ENCODE measurements around the gene ING2.
"Not testable (repeated sequence)": the region's sequence is repeated elsewhere in the genome, so short reads cannot be mapped to it uniquely, and the experiment has no call there.

The ING2 gene, protein sequence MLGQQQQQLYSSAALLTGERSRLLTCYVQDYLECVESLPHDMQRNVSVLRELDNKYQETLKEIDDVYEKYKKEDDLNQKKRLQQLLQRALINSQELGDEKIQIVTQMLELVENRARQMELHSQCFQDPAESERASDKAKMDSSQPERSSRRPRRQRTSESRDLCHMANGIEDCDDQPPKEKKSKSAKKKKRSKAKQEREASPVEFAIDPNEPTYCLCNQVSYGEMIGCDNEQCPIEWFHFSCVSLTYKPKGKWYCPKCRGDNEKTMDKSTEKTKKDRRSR

DNA sequence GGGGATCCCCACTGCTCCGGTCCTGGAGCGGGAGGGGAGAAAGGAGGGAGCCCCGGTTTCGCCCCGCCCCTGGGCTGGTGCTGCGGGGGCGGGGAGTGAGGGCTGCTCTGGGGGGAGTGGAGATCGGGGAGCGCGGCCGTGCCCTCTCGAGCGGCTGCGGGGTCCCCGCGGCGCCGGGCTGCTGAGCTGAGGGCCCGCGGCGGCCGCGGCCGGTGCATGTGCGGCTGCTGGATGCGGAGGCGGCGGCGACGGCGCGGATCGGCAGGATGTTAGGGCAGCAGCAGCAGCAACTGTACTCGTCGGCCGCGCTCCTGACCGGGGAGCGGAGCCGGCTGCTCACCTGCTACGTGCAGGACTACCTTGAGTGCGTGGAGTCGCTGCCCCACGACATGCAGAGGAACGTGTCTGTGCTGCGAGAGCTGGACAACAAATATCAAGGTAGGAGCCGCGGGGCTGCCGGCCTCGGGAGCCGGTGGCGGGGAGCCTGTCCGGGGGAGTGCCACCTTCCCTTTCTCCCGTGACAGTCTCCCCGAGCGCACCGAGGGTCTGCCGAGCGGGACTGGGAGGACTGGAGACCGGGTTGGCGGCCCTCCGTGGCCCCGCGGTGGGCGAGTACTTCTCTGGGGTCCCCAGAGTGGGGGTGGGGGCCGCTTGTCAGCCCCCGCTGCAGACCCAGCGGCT is at the start of gene ING2:
Gene ING2, plus strand, starts transcription at position 129 of the 681 bp plus-strand sequence. Its CDS starts 138 bp downstream, at position 267.
- Histone ChIP-seq H3K4me1 (peaks cover 4% of the 10 kb centered on the region; the same call in 1 of the 2 replicates), H3K4me3 (peak within 1 kb of the TSS; percentile 94), H3K27me3 (ENCODE audit: low read depth) (no peaks in the 10 kb centered on the region), H3K36me3 (replicated peaks) (no peaks in the 10 kb centered on the region; the same call in 1 of the 2 replicates), H3K9me3 (no peaks in the 10 kb centered on the region)
- in situ Hi-C loops (cut with MboI; ENCODE audit: low sequenced_read_pairs) = no loop called here
- DNase-seq (ENCODE audit: low spot score in 2 of 2) = peak in 1 of 2 experiments; percentile 22

DNA sequence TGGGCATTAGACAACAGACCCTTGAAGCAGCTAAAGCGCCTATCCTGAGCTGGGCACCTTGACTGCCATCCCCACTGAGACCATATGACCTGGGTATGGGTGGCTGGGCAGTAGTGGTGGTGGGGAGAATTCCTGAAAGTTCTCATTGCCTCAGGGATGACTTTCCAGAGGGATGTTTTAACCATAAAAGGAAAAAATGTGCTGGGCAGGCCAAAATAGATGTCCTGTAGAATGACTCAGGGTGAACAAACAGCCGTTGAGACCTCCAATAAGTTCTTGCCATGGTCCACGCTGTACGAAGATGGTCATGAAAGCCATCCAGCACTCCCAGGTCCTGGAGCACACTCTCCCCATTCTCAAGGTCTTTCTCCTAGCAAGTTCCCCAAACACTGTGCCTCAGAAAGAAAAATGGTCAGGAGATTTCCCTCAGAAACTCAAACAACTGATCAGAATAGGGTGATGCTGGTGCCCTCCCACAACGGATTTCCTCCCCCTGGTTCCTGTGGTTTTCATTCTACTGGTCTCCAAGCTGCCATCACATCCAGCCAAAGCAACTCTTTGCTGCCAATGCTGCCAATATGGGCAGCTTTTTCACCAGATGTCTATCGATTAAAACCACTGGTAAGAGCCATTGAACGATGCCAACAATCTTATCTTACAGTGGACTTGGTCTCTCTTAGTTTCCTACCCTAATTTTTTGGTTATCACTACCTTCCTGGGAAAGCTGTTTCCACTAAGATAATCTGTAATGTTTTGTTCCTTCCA is 49.2 kb upstream of the ING2 start:
- no peak for DNase-seq (ENCODE audit: low spot score in 2 of 2)
- H3K9me3 ChIP-seq = no peaks in the 10 kb centered on the region
- H3K4me1 ChIP-seq = no peaks in the 10 kb centered on the region
- no peak overlapping the region for H3K4me3 ChIP-seq
- in situ Hi-C loops (cut with MboI; ENCODE audit: low sequenced_read_pairs) = no loop called here
- H3K27me3 ChIP-seq (ENCODE audit: low read depth) = no peaks in the 10 kb centered on the region
- H3K36me3 ChIP-seq (replicated peaks) = no peaks in the 10 kb centered on the region; the same call in 1 of the 2 replicates

DNA sequence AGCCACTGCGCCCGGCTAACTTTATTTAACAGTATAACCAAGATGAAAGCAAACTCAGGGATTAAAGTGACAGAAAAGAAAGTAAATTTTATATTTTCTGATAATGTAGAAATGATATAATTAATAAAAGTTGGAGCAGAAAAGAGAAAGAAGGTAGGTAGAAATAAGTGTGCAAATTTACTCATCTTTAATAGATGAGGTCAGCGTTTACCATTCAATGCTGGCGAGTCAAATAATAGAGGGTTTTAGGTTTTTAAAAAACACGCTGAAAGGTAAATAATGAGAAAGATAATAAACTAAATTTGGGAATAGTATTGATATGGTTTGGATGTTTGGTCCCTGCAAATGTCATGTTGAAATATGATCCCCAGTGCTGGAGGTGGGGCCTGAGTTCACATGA is 46.9 kb upstream of the ING2 start:
- H3K27me3 ChIP-seq (ENCODE audit: low read depth) = no peaks in the 10 kb centered on the region
- DNase-seq (ENCODE audit: low spot score in 2 of 2) = no peak
- H3K4me1 ChIP-seq = no peaks in the 10 kb centered on the region
- in situ Hi-C loops (cut with MboI; ENCODE audit: low sequenced_read_pairs) = no loop called here
- no peak overlapping the region for H3K4me3 ChIP-seq
- H3K9me3 ChIP-seq = no peaks in the 10 kb centered on the region
- H3K36me3 ChIP-seq (replicated peaks) = no peaks in the 10 kb centered on the region

DNA sequence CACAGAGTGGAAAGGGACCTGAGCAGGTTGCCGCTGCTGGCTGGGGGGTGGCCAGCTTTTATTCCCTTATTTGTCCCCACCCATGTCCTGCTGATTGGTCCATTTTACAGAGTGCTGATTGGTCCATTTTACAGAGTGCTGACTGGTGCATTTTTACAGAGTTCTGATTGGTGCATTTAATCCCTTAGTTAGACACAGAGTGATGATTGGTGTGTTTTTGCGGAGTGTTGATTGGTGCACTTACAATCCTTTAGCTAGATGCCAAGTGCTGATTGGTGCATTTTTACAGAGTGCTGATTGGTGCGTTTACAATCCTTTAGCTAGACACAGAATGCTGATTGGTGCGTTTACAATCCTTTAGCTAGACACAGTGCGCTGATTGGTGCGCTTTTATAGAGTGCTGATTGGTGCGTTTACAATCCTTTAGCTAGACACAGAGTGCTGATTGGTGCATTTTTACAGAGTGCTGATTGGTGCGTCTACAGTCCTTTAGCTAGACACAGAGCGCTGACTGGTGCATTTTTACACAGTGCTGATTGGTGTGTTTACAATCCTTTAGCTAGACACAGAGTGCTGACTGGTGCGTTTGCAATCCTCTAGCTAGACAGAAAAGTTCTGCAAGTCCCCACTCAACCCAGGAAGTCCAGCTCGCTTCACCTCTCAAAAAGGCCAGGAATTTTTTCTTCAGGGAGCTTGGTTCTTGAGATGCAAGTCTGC is 40.8 kb upstream of the ING2 start:
- DNase-seq (ENCODE audit: low spot score in 2 of 2); H3K36me3 ChIP-seq (replicated peaks); in situ Hi-C loops (cut with MboI; ENCODE audit: low sequenced_read_pairs); H3K4me3 ChIP-seq; H3K9me3 ChIP-seq; H3K27me3 ChIP-seq (ENCODE audit: low read depth); H3K4me1 ChIP-seq: not testable (repeated sequence)

DNA sequence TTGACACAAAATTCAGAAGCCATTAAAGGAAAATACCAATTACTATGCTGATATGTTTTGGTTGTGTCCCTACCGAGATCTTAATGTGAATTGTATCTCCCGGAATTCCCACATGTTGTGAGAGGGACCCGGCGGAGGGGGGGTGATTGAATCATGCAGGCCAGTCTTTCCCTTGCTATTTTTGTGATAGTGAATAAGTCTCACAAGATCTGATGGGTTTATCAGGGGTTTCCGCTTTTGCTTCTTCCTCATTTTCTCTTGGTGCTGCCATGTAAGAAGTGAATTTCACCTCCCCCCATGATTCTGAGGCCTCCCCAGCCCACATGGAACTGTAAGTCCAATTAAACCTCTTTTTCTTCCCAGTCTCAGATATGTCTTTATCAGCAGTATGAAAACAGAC is 39.0 kb upstream of the ING2 start:
- H3K4me3 ChIP-seq; H3K36me3 ChIP-seq (replicated peaks); DNase-seq (ENCODE audit: low spot score in 2 of 2); in situ Hi-C loops (cut with MboI; ENCODE audit: low sequenced_read_pairs); H3K27me3 ChIP-seq (ENCODE audit: low read depth); H3K4me1 ChIP-seq; H3K9me3 ChIP-seq: not testable (repeated sequence)

DNA sequence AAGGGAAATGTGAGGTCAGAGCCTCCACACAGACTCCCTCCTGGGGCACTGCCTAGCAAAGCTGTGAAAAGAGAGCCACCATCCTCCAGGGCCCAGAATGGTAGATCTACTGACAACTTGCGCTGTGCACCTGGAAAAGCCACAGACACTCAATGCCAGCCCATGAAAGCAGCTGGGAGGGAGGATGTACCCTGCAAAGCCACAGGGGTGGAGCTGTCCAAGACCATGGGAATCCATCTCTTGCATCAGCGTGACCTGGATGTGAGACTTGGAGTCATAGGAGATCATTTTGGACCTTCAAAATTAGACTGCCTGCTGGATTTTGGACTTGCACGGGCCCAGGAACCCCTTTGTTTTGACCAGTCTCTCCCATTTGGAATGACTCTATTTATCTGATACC is 37.6 kb upstream of the ING2 start:
- no peaks in the 10 kb centered on the region for H3K9me3 ChIP-seq

DNA sequence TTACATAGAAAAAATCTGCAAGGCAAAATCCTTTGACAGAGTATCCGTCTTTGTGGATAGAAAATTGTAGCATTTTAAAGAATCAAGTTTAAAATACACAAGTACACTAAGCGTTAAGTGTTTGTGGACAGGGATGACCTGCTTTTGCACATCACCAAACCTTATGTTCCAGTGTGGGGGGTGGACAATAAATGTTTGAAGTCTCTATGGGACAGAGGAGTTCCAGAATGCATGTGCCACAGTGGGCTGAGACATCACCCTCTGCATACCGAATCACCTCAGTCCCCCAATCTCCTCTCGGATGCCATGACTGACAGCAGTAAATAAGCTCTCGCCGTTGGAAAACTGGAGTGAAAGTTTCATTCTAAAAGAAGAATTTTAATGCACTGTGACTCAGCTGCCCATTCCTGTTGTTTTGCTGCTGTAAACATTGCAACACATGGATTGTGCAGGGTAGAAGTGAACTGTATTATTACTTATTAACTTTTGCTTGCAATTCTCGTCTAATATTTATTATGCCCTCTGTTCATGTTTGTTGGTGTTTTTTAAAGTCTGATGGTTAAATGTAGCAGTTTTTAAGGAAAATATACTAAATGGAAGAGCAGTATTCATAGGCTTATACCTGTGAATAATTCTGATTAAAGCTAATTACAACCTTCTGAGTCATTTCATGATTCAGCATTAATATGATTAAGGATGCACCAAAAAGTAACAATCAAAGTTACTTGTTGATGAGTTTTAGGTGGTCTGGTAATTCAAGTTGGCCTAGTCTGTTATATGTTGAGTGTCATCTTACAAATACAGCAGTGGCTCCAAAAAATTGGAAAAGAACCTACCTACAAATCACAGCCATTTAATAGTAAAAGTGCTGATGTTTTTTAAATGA is 36.4 kb upstream of the ING2 start:
- Histone ChIP-seq H3K4me3 (no peak overlapping the region), H3K9me3 (no peaks in the 10 kb centered on the region), H3K36me3 (replicated peaks) (no peaks in the 10 kb centered on the region), H3K27me3 (ENCODE audit: low read depth) (no peaks in the 10 kb centered on the region), H3K4me1 (no peaks in the 10 kb centered on the region)
- DNase-seq (ENCODE audit: low spot score in 2 of 2) = no peak
- in situ Hi-C loops (cut with MboI; ENCODE audit: low sequenced_read_pairs) = no loop called here

More for the DNA sequence above, 37.6 kb upstream of the ING2 start:
- no peaks in the 10 kb centered on the region for H3K4me1 ChIP-seq
- H3K36me3 ChIP-seq (replicated peaks) = no peaks in the 10 kb centered on the region
- no peaks in the 10 kb centered on the region for H3K27me3 ChIP-seq (ENCODE audit: low read depth)
- no peak overlapping the region for H3K4me3 ChIP-seq
- in situ Hi-C loops (cut with MboI; ENCODE audit: low sequenced_read_pairs) = no loop called here
- DNase-seq (ENCODE audit: low spot score in 2 of 2) = no peak

DNA sequence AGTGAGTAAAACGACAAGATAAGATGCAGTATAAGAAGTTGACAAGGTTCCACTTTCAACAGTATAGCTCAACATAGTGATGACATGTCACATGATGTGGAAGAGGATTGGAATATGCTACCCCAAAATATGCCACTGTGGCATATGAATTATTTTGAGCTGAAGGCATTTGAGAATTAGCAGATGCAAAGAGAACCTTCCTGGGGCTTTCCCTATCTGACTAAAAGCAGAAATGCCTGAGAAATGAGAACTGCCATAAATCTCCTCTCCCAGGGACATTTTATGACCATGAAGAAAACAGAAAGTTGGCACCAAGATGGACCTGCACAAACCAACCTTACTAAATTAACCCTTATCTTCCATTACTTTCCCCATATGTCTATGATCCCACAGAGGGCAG is 35.6 kb upstream of the ING2 start:
- in situ Hi-C loops (cut with MboI; ENCODE audit: low sequenced_read_pairs) = no loop called here
- Histone ChIP-seq H3K4me1 (no peaks in the 10 kb centered on the region), H3K27me3 (ENCODE audit: low read depth) (no peaks in the 10 kb centered on the region), H3K9me3 (no peaks in the 10 kb centered on the region), H3K4me3 (no peak overlapping the region), H3K36me3 (replicated peaks) (no peaks in the 10 kb centered on the region)
- no peak for DNase-seq (ENCODE audit: low spot score in 2 of 2)

DNA sequence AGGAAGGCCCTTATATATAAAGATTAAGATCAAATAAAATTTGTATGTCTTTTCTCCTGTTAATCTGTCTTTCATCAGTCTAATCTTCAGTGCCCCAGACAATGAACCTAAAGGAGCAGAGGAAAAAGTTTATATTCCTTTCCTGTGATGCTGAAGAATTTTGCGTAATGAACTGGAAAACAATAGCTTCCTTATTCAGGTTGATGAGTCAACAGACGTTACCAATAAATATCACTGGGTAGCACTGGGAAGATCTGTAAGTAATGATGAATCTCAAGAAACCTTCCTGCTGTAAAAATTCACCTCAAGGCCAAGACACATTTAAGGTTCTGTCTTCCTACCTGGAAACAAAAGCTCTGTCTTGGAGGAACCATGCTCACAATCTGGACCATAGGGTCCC is 34.9 kb upstream of the ING2 start:
- no peak for DNase-seq (ENCODE audit: low spot score in 2 of 2)
- Histone ChIP-seq H3K4me3 (no peak overlapping the region), H3K36me3 (replicated peaks) (no peaks in the 10 kb centered on the region), H3K27me3 (ENCODE audit: low read depth) (no peaks in the 10 kb centered on the region), H3K9me3 (no peaks in the 10 kb centered on the region), H3K4me1 (no peaks in the 10 kb centered on the region)
- in situ Hi-C loops (cut with MboI; ENCODE audit: low sequenced_read_pairs) = loop anchor here (10.0 kb wide), 1 partner anchor 705 kb away; no protein-coding TSS in a partner anchor

DNA sequence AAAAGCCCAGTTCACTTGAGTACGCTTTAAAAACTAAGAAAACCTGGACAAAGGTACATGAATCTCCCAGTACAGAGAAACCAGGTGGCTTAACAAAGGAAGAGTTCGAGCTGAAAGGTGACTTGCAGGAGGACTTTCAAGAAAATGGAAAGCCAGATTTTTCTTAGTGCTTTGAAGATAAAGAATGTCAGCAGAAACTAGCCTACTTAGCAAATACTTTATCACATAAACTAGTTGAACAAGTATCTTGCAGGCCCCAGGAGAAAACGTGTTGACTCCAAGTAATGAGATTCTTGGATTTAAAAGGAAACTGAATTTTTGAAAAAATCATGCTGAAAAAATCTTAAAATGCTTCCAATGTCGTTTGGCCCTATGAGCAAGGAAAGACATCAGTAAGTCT is 34.0 kb upstream of the ING2 start:
- Histone ChIP-seq H3K9me3 (no peaks in the 10 kb centered on the region), H3K4me3 (no peak overlapping the region), H3K36me3 (replicated peaks) (no peaks in the 10 kb centered on the region), H3K27me3 (ENCODE audit: low read depth) (no peaks in the 10 kb centered on the region), H3K4me1 (no peaks in the 10 kb centered on the region)
- in situ Hi-C loops (cut with MboI; ENCODE audit: low sequenced_read_pairs) = loop anchor here (10.0 kb wide), 1 partner anchor 704 kb away; no protein-coding TSS in a partner anchor
- DNase-seq (ENCODE audit: low spot score in 2 of 2) = no peak

DNA sequence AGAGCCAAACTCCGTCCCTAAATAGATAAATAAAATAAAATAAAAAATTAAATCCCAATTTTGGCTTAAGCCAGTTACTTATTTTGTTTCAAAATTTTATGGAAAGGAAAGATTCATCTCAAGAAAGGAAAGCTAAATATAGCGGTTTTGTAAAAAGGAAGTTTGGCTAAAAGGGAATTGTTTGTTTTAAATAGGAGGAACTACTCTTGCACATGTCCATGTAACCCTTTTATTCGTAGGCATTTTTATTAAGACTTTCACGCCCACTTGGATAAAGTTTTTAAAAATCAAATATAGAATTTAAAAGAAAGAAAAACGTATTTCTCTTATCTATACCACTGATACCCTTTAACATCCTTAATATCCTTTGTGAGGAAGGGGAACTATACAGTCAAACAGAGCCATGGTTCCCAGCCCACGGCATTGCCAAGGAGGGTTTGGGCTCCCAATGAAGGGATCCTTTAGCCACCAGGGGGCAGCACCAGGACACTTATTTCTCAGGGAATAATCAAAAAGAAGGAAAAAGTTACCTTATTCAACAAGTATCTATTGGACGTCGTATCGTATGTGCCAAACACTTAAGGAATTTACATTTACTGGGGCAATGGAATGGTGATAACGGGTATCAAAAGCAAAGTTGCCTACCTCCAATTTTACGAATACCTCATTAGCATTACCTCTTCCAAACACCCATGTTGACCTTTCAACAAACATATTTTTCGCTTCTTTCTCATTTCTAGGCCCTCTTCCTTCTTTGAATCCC is 32.7 kb upstream of the ING2 start:
- H3K9me3 ChIP-seq = no peaks in the 10 kb centered on the region
- DNase-seq (ENCODE audit: low spot score in 2 of 2) = peak; percentile 78 to 95
- no peaks in the 10 kb centered on the region for H3K4me1 ChIP-seq
- H3K27me3 ChIP-seq (ENCODE audit: low read depth) = no peaks in the 10 kb centered on the region
- no peak overlapping the region for H3K4me3 ChIP-seq
- in situ Hi-C loops (cut with MboI; ENCODE audit: low sequenced_read_pairs) = loop anchor here (10.0 kb wide), 1 partner anchor 703 kb away; no protein-coding TSS in a partner anchor
- H3K36me3 ChIP-seq (replicated peaks) = no peaks in the 10 kb centered on the region

DNA sequence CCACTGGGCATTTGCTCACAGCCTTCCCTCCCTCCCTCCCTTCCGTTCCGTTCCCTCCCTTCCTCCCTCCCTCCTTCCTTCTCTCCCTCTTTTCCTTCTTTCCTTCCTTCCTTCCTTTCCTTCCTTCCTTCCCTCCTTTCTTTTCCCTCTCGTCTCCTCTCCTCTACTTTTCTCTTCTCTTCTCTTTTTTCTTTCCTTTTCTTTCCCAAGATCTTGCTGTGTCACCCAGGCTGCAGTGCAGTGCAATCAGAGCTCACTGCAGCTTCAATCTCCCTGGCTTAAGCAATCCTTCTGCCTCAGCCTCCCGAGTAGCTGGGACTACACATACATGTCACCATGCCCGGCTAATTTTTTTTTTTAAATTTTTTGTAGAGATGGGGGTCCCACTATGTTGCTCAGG is 26.7 kb upstream of the ING2 start:
- H3K4me3 ChIP-seq = no peak overlapping the region

More for the DNA sequence above, 26.7 kb upstream of the ING2 start:
- no peaks in the 10 kb centered on the region for H3K27me3 ChIP-seq (ENCODE audit: low read depth)
- no peaks in the 10 kb centered on the region for H3K9me3 ChIP-seq
- DNase-seq (ENCODE audit: low spot score in 2 of 2) = no peak
- H3K4me1 ChIP-seq = no peaks in the 10 kb centered on the region
- in situ Hi-C loops (cut with MboI; ENCODE audit: low sequenced_read_pairs) = loop anchor here (10.0 kb wide), 1 partner anchor 697 kb away; no protein-coding TSS in a partner anchor
- H3K36me3 ChIP-seq (replicated peaks) = no peaks in the 10 kb centered on the region

Data from HAP-1 (cell line).